GF-D8 (cell line): ENCODE measurements around the gene ASMT.
"Not testable (repeated sequence)": the region's sequence is repeated elsewhere in the genome, so short reads cannot be mapped to it uniquely, and the experiment has no call there.

ENCODE experiments used
- DNase-seq: peaks from one replicate; lab custom pipeline; 2025; lab: John Stamatoyannopoulos, UW

ASMT gene

GRCh38 chrX:1652011-1652811 lies 37.4 kb downstream of the ASMT start:
- DNase-seq = peak; percentile 69

- DNase-seq = no peak
Observed at GRCh38 chrX:1656379-1656778, 41.5 kb downstream of the ASMT start.

- peak; percentile 92 for DNase-seq
Observed at GRCh38 chrX:1657367-1658070, 42.7 kb downstream of the ASMT start.

GRCh38 chrX:1658071-1658491 lies 43.2 kb downstream of the ASMT start:
- no peak for DNase-seq

GRCh38 chrX:1659664-1660461 lies 45.0 kb downstream of the ASMT start:
- DNase-seq = no peak

GRCh38 chrX:1661048-1661921 lies 46.4 kb downstream of the ASMT start:
- peak; percentile 89 for DNase-seq

- DNase-seq = no peak
Observed at GRCh38 chrX:1661922-1662221, 47.0 kb downstream of the ASMT start.

- DNase-seq = no peak
Observed at GRCh38 chrX:1667566-1667965, 52.7 kb downstream of the ASMT start.

GRCh38 chrX:1673337-1673736 lies 58.5 kb downstream of the ASMT start:
- no peak for DNase-seq

- no peak for DNase-seq
Observed at GRCh38 chrX:1676866-1677265, 62.0 kb downstream of the ASMT start.

GRCh38 chrX:1679238-1679637 lies 64.4 kb downstream of the ASMT start:
- DNase-seq = no peak

GRCh38 chrX:1681439-1681838 lies 66.6 kb downstream of the ASMT start:
- DNase-seq = no peak

- not testable (repeated sequence) for DNase-seq
Observed at GRCh38 chrX:1681856-1682255, 67.0 kb downstream of the ASMT start.

GRCh38 chrX:1682501-1682900 lies 67.6 kb downstream of the ASMT start:
- DNase-seq = not testable (repeated sequence)

GRCh38 chrX:1684883-1685282 lies 70.0 kb downstream of the ASMT start:
- DNase-seq = not testable (repeated sequence)

- DNase-seq = not testable (repeated sequence)
Observed at GRCh38 chrX:1685444-1685880, 70.6 kb downstream of the ASMT start.

GRCh38 chrX:1686642-1687041 lies 71.8 kb downstream of the ASMT start:
- DNase-seq = no peak
